DMS114 treated with DMSO at 0.1 percent for 48 hours (cell line): ENCODE measurements around the gene ANKRD42.
"Not testable (repeated sequence)": the region's sequence is repeated elsewhere in the genome, so short reads cannot be mapped to it uniquely, and the experiment has no call there.

ENCODE experiments used
- DNase-seq: peaks from one replicate; lab custom pipeline; 2025; ENCODE audit not compliant: unreplicated experiment; lab: John Stamatoyannopoulos, UW

The ANKRD42 gene

DNA sequence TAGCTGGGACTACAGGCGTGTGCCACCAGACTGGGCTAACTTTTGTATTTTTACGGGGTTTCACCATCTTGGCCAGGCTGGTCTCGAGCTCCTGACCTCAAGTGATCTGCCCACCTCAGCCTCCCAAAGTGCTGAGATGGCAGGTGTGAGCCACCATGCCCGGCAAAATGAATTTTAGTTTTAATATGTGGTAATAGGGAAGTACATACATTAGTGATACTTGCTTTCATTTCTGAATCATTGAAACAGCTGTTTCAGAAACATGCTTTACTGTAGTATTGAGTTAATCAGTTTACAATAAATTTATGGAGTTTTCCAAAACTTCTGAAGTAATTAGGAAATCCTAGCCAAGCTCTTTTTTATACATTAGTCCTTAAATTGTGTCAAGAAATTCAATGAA lies 21.0 kb upstream of the ANKRD42 start:
- no peak for DNase-seq

DNA sequence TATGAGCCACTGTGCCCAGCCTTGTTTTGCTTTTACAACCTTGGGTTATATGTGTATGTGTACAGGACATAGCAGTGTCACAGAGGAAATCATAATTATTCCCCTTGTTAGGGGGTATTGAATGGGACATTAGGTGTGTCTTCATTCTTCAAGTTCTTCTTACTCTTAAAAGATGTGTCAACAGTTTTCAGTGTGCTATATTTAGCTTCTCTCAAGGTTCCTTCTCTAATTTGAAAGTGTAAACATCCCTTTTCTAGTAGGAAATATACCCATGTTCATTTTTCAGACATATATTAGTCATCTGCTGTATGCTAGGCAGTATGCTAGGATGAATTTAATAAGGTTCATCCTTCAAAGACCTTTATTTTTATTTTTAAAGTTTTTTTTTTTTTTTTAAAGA lies 19.5 kb upstream of the ANKRD42 start:
- no peak for DNase-seq

DNA sequence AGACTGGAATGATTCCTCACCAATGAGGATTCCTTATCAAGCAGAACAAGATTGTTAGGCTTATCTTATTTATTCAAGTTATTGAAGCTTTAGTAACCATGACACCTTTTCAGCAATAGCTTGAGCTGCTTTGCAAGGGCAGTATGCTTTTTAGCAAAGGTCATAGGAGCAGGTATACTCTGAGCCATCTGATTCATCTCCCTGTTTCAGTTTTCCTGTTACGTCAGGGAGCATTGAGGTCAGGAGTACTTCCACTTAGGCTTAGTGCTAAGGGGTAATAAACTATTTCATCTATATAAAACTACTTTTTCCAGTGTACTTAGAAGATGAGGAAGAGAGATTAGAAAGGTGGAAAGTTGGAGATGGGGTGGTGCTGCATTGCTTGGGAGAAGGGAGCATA lies 17.7 kb upstream of the ANKRD42 start:
- DNase-seq = no peak

DNA sequence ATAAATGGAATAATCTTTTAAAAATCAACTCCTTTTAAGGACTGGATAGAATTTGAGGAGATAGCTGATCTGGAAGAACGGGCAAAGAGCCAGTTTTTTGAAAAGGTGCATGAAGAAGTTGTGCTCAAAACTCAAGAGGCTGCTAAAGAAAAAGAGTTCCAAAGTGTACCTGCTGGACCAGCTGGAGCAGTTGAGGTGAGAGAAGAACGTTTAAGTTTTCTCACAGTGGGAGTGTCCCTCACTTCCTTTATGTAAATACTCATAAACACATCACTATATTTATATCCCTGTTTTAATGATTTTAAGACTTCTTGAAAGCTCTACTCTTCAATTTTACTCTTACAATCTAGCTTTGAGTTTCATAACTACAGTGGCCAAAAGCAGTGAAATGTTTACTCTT lies 11.7 kb upstream of the ANKRD42 start:
- DNase-seq = no peak

DNA sequence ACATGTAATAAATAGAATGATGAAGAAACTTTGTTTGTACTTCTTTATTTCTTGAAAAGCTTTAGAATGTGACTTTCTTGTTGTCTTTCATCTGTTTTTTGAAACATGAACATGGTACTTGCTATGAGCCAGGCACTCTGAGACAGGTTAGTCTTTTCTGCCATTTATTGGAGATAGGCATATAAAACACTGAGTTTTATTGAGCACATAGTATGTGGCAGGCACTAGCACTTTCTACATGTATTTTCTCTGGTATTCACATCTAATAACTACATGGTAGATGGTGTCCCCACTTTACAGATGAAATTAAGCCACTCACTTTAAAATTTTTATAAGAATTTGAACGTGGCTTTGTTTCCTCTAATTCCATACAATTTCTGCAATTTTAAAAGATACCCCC lies 7.7 kb upstream of the ANKRD42 start:
- no peak for DNase-seq

DNA sequence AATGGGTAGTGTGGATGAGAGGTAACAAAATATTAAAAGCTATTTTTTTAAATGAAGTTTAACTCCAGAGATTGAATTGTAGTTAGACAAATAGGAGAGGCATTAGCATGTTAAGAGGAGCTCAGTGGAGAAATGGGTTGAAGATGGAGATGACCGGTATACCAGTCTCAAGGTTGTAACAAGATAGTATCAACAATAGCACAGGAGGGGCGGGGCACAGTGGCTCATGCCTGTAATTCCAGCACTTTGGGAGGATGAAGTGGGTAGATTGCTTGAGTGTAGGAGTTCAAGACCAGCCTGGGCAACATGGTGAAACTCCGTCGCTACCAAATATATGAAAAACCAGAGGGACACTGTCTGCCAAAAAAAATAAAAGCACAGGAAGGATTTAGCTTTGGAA lies 6.0 kb upstream of the ANKRD42 start:
- no peak for DNase-seq

DNA sequence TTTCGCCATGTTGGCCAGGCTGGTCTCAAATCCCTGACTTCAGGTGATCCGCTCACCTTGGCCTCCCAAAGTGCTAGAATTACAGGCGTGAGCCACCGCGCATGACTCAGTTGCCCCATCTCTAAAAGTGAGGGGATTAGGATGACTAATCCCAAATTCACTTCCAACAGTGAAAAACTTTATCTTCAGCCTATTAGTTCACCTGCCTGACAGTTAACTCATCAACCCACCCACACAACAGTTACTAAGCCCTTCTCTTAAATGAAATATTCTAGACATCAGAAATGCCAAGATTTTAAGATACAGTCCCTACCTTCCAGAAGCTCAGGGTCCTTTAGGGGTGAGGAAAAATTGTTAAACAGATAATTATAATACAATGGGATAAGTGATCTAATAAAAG lies 2.0 kb upstream of the ANKRD42 start:
- no peak for DNase-seq

DNA sequence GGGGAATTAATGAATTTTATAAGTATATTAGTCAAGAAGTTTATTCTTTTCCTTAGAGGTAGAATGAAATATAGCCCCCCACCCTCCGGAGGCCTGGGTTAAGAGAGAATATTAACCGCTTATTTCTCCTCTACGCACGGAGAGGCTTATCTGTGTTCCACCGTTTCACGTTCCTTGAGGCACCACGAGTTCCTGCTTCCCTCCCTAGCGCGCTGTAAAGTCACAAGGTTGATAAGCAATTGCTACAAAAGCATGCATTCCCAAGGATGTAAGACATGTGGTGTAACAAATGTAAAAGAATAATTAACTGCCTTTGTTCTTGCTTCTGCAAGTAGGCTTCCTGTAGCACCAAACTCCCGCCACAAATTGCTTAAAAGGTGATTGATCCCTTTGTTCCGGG lies 1.5 kb upstream of the ANKRD42 start:
- no peak for DNase-seq

DNA sequence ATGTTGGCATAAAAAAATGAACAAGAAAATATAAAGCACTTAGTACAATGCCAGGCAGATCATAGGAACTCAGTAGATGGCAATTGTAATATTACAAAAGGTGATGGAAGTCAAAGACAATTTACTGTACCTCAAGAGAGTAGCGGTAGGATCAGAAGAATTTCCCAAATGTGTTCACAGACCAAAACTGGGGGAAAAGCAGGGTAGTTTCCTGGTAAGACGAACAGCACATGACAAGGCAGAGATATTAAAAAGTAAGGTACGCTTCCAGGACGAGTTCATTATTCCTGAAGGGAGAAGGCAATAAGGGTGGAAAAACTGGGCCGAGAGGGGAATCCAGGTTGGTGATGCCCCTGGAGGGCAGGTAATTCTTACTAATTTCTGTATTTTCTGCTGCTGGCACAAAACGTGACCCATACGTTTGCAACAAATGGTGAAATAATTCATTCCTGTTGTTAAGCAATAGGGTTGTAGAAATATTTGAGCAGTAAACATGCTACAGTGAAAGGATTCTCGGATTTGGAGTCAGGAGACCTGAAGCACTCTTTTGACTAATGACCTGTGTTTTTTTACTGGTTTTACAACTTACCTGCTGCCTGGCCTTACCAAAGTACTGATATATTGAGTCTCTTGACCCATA lies 786 bp upstream of the ANKRD42 start:
- DNase-seq = no peak

DNA sequence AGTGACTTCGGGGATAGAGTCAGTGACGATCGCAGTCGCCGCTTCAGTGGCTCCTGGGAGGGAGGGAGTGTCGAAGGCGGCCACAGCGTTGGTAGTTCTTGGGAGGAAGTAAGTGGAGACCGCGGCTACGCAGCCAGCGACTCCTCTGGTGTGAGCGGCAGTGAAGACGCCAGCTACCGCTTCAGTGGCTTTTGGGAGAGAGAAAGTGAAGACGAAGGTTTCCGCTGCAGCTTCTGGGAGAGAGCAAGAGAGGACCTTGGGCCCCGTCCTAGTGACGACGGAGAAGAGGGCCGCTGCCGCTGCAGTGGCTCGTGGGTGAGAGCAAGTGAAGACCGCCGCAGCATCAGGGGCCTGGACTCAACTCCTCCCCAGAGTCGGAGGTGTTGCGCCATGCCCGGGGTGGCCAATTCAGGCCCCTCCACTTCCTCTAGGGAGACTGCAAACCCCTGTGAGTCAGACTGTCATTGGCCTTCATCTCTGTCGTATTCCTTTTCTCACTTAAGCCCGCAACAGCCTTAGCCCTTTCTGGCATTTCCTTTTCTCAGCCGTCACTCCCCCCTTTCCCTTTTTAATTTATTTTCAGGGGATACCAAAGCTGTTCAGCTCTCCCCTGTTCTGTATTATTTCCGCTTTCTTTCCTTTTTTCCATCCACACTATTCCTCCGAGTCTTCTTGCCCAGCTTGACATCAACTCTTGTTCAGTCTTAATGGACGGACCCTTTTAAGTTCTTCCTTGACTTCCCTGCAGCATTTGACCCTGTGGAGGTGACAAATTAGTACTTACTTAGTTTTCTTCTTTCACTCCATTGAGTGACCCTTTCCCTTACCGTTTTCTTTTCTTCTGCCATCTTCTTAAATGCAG lies 1.0 kb downstream of the ANKRD42 start:
- DNase-seq = no peak

DNA sequence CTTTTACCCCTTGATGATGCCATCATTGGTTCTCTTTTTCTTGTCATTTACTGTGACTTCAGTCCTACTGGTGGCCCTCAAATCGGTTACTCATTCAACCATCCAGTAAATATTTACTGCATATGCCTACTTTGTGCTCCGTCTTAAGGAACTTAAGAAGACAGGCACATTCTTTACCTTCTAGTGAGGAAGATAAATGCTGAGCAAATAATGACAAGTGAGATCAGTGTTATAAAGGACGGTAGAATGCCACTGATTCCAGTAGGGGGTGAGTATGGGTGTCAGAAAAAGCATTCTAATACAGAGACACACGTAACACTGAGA lies 1.6 kb downstream of the ANKRD42 start:
- DNase-seq = no peak

DNA sequence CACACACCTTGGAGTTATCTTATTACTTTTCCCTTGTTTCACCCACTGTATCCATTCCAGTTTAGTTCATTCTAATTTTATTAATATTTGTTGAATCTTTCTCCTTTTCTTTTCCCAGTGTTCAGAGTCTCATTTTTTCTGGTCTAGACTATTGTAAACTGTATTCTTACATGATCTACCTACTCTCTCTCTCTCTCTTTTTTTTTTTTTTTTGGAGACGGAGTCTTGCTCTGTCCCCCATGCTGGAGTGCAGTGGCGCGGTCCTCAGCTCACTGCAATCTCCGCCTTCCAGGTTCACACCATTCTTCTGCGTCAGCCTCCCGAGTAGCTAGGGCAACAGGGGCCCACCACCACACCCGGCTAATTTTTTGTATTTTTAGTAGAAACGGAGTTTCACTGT lies 2.1 kb downstream of the ANKRD42 start:
- DNase-seq = no peak

DNA sequence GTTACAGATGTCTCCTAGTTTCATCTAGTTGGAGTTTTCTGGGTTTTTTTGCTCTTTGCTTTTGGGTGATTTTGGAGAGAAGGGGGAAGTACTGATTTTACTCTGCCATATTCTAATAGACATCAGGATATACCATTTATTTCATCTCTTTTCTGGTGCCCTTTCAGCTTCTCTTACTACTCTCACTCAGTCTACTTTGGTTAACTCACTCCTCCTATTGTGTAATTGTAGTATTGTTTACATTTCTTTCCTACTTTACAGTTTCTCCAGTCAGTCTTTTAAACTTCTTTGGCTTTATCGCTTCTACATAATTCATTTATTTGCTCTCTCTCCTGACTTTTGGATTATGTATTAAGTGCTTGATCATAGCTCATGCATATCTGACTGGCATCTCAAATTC lies 6.5 kb downstream of the ANKRD42 start:
- no peak for DNase-seq

DNA sequence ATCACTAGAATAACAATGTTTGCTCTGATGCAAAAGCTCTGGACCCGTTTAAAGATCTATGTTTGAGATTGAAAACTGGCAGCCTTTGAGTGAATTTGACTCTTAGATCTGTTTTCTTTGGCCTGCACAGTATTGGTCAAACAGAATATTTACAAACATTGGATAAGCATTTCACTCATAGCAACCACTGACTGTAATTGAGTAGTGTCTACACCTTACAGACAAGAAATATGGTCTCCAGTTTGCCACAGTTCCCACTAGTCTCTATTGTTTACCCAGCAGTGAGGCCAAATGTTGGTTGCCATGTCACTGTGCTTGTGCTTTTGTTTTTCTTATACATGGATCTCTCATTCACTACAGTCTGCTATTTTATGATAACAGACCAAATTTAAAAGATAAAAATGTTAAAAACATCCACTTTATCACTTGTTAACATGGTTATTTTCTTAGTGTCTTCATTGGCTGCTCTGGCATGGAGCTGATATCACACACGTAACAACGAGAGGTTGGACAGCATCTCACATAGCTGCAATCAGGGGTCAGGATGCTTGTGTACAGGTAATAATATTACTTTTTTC lies 12.2 kb downstream of the ANKRD42 start:
- DNase-seq = no peak

DNA sequence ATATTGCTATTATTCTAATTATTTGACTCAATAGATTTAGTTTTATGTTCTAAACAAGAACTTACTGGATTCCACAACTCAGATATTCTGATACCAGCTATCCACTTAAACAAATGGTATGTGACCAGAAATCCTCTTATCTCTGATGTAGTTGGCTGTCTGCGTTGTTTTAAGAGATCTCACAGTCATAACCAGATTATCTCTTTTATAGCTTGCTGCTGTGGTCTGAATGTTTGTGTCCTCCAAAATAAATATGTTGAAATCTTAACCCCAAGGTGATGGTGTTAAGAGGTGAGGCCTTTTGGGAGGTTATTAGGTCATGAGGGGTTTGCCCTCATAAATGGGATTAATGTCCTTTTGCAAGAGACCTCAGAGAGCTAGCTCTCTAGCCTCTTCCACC lies 12.7 kb downstream of the ANKRD42 start:
- no peak for DNase-seq

DNA sequence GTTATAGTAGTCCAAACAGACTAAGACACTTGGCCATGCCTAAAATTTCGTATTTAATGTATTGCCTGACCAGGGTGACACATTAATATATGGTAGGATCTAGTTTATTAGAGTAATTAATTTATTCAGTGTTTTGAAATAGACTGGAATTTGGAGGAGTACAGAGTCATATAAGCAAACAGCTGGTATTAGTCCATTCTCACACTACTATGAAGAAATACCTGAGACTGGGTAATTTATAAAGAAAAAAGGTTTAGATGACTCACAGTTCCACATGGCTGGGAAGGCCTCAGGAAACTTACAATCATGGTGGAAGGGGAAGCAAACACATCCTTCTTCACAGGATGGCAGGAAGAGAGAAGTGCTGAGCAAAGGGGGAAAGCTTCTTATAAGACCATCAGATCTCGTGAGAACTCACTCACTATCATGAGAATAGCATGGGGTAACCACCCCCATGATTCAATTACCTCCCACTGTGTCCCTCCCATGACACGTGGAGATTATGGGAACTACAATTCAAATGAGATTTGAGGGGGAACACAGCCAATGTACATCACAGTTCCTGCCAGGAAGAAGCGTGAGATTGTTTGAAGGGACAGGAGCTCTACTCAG lies 13.4 kb downstream of the ANKRD42 start:
- not testable (repeated sequence) for DNase-seq

DNA sequence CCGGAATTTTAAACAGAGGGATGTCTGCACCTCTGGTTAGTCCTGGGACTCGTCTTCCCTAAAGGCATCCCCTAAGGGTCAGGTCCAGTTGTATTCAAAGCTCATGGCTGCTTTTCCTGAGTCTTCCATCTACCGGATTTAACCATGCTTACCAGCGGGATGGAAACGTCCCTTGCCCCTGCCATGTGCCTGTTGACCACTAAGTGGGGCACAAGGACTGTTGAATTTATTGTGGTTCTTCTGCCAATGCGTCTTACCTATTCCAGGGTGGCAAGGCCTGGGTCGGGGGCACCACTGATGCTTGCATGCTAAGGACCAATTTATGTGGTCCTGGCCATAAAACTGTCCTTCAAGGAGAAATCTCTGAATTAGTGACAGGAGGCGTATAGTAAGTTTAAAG lies 25.6 kb downstream of the ANKRD42 start:
- DNase-seq = no peak

DNA sequence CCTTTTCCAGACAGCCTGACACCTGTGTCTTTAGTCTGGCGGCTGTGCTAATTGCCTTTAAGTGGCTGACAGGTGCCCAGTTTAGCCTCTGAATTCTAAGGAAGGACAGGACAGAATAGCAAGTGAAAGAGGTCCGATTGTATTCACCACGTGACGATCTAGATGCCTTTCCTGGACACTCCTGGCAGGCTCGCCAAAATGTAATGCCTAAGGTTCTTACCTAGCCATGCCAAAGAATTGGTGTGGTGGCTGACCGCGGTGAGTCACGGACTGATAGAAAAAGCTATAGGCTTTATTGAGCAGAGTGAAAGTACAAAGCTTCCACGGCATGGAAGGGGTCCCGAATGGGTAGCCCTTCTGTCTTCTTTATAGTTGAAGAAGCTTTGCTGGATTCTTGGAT lies 26.7 kb downstream of the ANKRD42 start:
- no peak for DNase-seq

DNA sequence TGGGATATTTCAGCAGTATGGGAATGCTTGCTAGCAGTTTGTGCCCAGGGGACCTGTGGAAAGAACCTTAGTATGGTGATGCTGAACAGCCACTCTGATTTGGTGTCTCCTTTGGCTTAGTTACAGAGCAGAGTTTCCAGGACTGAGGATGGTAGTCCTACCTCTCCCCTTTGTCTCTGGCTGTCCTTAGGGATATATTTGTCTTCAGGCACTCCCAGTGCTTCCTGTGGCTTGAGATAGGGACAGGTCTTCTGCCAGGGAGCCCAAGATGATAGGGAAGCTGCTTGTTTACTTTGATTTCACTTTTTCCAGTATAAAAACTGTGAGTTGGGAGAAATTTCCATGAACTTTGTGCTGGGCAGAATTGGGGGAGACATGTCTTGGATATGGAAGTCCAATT lies 28.2 kb downstream of the ANKRD42 start:
- no peak for DNase-seq

DNA sequence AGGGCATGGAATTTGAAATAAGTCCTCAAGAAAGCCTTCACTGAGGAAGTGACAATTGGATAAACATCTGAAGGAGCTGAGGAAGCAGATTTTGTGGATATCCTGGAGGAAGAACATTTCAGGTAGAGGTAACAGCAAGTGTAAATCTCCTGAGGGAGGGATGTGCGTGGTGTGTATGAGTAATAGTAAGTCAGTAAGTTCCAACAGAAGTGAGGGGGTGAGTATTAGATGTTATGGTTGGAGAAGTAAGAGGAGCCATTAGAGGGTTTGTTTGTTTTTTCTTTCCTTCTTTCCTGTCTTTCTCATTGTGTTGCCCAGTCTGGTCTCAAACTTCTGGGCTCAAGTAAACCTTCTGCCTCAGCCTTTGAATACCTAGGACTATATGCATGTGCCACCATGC lies 29.0 kb downstream of the ANKRD42 start:
- DNase-seq = no peak

DNA sequence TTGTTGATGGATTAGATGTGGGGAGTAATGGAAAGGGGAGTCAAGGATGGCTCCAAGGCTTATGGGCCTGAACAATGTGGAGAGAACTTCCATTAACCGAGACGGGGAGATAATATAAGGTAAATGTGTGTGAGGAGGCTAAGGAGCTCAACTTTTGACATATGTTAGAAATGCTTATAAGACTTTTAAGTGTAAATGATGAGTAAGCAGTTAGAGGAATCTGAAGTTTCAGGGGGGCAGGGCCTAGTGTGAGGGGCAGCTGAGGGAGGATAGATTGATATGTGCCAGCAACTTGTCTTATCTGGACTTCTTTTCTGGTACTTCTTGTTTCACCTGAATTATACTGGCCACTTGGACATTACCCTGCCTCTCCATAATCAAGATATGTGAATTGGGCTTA lies 29.9 kb downstream of the ANKRD42 start:
- DNase-seq = no peak

DNA sequence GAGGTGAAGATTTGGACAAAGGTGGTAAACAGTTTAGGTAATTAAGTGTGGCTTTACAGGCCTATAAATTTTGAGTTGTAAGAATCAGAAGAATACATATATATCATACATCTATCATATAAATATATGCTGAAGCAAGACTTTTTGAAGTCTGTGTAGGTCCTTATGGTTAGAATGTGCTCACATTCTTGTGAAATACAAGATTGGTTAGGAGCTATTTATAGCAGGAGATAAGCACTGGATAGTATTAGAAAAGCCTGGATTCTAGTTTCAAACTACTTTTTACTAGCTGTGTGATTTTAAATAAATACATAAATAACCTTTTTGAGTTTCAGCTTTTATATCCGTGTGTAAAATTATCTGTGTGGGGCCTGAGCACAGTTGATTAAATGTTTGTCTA lies 42.3 kb downstream of the ANKRD42 start:
- no peak for DNase-seq
